Measurements from ENCODE around the gene LY86. TPM values are rescaled to one million over a fixed set of nuclear protein-coding genes. Genes with fewer than 3 reads are reported as not detected.
A peak's percentile ranks its signal among the peaks of the same experiment; 100 is the strongest.

LY86 gene
- total RNA-seq, 1 donor from 2014 or later: not detected

- H3K27me3 ChIP-seq (ENCODE audit: control insufficient read depth, insufficient read depth, low read length): peaks cover 2% of the 10 kb centered on the region
- FAIRE-seq (no peak), DNase-seq (ENCODE audit: low read depth) (peak; percentile 16)
- no peaks in the 10 kb centered on the region for H3K36me3 ChIP-seq (ENCODE audit: control insufficient read depth, insufficient read depth, low read length)
- H3K4me3 ChIP-seq (ENCODE audit: low read depth, low read length): peak overlapping the region; percentile 28
- TF ChIP-seq, protein P1, sequence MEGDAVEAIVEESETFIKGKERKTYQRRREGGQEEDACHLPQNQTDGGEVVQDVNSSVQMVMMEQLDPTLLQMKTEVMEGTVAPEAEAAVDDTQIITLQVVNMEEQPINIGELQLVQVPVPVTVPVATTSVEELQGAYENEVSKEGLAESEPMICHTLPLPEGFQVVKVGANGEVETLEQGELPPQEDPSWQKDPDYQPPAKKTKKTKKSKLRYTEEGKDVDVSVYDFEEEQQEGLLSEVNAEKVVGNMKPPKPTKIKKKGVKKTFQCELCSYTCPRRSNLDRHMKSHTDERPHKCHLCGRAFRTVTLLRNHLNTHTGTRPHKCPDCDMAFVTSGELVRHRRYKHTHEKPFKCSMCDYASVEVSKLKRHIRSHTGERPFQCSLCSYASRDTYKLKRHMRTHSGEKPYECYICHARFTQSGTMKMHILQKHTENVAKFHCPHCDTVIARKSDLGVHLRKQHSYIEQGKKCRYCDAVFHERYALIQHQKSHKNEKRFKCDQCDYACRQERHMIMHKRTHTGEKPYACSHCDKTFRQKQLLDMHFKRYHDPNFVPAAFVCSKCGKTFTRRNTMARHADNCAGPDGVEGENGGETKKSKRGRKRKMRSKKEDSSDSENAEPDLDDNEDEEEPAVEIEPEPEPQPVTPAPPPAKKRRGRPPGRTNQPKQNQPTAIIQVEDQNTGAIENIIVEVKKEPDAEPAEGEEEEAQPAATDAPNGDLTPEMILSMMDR (IDR thresholded peaks at IDR 0.05; ENCODE audit: insufficient read depth, low read length, severe bottlenecking): no peak
These were observed 42.0 kb upstream of the LY86 start for GRCh38 chr6:6546318-6547109.

DNA sequence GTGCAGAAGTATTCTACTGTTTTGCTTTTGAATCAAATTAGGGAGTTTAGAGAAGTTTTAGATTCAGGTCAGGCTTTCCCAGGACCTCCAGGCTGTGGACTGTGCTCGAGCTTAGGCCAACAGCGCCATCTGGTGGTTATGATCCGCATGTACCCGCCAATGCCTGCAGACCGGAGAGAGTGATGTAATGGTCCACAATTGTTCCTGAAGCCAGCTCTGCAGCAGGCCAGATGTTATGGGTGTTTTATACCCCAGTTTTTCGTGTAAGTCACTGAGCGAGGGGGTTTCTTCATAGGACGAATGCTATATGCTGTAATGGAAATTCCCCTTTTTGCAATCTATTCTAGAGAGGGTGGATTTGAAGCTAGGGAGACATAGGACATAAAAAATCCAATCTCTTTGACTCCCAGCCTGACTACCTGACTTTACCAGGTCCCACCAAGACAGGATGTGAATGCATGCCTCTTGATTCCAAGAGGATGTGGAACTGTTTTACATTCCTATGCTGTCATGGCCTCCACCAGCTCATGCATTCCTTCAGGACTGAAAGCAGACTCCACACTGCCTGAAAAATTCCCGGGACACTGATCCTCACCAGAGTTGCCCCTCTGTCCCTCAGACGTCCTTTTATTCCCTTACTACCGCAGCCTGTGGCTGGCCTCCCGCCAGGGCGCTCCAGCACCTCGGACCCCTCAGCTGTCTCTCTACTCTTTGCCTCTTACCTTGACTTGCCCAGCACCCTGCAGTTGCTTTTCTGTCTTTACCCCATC, 41.2 kb upstream of the LY86 start:
- TF ChIP-seq, protein P1 (IDR thresholded peaks at IDR 0.05; ENCODE audit: insufficient read depth, low read length, severe bottlenecking): peak; percentile 87
- Histone ChIP-seq H3K4me3 (ENCODE audit: low read depth, low read length) (peak overlapping the region; percentile 28), H3K27me3 (ENCODE audit: control insufficient read depth, insufficient read depth, low read length) (peaks cover 2% of the 10 kb centered on the region), H3K36me3 (ENCODE audit: control insufficient read depth, insufficient read depth, low read length) (no peaks in the 10 kb centered on the region)
- FAIRE-seq (peak; percentile 88), DNase-seq (ENCODE audit: low read depth) (peak; percentile 75)

- TF ChIP-seq, protein P1 (IDR thresholded peaks at IDR 0.05; ENCODE audit: insufficient read depth, low read length, severe bottlenecking): no peak
- DNase-seq (ENCODE audit: low read depth): no peak
These were observed 32.3 kb upstream of the LY86 start for GRCh38 chr6:6556161-6556737.

DNA sequence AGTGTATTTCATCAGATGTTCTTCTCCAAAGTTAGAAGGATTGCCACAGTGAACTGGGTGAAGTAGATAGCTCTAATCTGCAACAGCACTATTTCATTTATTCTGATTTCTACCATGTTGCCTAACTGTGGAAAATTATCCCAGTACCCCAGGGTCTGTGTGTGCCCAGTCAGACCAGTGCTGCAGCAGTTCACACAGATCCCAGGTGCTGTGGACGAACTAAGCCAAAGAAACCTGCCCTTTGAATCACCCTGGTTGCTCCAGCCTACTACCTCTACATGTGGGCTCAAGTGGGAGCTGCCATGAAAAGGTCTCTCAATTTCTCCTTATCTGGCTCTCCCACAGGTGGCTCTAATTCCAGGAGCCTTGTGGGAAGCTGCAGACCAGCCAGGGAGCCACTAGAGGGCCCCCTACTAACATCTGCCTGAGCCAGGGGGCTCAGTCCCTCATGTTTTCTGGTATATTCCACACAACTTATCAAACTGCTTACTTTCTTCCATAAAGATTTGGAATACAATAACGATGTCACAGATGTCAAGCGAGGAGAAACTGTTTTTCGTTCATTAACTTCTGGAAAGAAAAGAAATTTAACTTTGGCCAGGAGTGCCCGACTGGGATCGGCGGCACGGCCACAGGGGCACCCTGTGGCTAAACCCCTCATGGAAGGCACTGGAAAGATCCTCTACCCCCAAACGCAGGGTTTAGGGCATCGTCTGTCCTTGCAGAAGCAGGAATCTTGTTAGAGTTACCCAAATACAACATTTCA, 31.6 kb upstream of the LY86 start:
- Histone ChIP-seq H3K36me3 (ENCODE audit: control insufficient read depth, insufficient read depth, low read length) (no peaks in the 10 kb centered on the region), H3K27me3 (ENCODE audit: control insufficient read depth, insufficient read depth, low read length) (no peaks in the 10 kb centered on the region), H3K4me3 (ENCODE audit: low read depth, low read length) (no peak overlapping the region)
- FAIRE-seq (no peak), DNase-seq (ENCODE audit: low read depth) (peak; percentile 32)
- TF ChIP-seq, protein P1 (IDR thresholded peaks at IDR 0.05; ENCODE audit: insufficient read depth, low read length, severe bottlenecking): peak; percentile 75

More at GRCh38 chr6:6556161-6556737, 32.3 kb upstream of the LY86 start:
- H3K4me3 ChIP-seq (ENCODE audit: low read depth, low read length): no peak overlapping the region
- no peaks in the 10 kb centered on the region for H3K36me3 ChIP-seq (ENCODE audit: control insufficient read depth, insufficient read depth, low read length)
- FAIRE-seq: no peak
- H3K27me3 ChIP-seq (ENCODE audit: control insufficient read depth, insufficient read depth, low read length): no peaks in the 10 kb centered on the region

- TF ChIP-seq, protein P1 (IDR thresholded peaks at IDR 0.05; ENCODE audit: insufficient read depth, low read length, severe bottlenecking): no peak
- no peaks in the 10 kb centered on the region for H3K27me3 ChIP-seq (ENCODE audit: control insufficient read depth, insufficient read depth, low read length)
These were observed 31.0 kb upstream of the LY86 start for GRCh38 chr6:6557504-6557839.

More at GRCh38 chr6:6557504-6557839, 31.0 kb upstream of the LY86 start:
- H3K36me3 ChIP-seq (ENCODE audit: control insufficient read depth, insufficient read depth, low read length): no peaks in the 10 kb centered on the region
- FAIRE-seq: no peak
- no peak for DNase-seq (ENCODE audit: low read depth)
- H3K4me3 ChIP-seq (ENCODE audit: low read depth, low read length): no peak overlapping the region
